ENCODE data around the gene TDRD7. TPM values are rescaled to one million over a fixed set of nuclear protein-coding genes. Genes with fewer than 3 reads are reported as not detected.
"Not testable (repeated sequence)": the region's sequence is repeated elsewhere in the genome, so short reads cannot be mapped to it uniquely, and the experiment has no call there.

TDRD7 gene
- total and polyA plus RNA-seq, 9 of the 15 experiments (the other 6 are each of a cell fraction or from before 2014, with no cell fraction given) = 2.2 to 7.7 (median 5.2) TPM

GRCh38 chr9:97491216-97491999, 79.5 kb downstream of the TDRD7 start:
- POLR2A ChIA-PET = interaction anchor here (0.6 to 1.4 kb wide), 2 partner anchors 10 to 670 kb away, joined by 4 to 8 read pairs; partner anchors contain the start of gene TMOD1
- no peak for ATAC-seq
- intact Hi-C loops (cut with micrococcal nuclease) (no loop called here), in situ Hi-C loops (cut with MboI) (no loop called here)
- FAIRE-seq = no peak
- no peak for DNase-seq (ENCODE audit: extremely low read depth in 1 of 4, low spot score in 3 of 4)
- Histone ChIP-seq H3K27me3 (ENCODE audit: control insufficient read depth in 2 of 2, insufficient read depth in 2 of 2, low read length in 2 of 2) (no peaks in the 10 kb centered on the region), H3K4me3 (no peak overlapping the region), H3K79me2 (ENCODE audit: control insufficient read depth, insufficient read depth, low read length) (no peaks in the 10 kb centered on the region), H3K4me1 (replicated peaks in 1 of 2; ENCODE audit: control insufficient read depth in 2 of 2, insufficient read depth in 2 of 2, low read length in 2 of 2) (no peaks in the 10 kb centered on the region), H3K36me3 (ENCODE audit: control insufficient read depth, insufficient read depth, low read length) (no peaks in the 10 kb centered on the region), H4K20me1 (replicated peaks; ENCODE audit: control insufficient read depth, insufficient read depth, low read length) (no peaks in the 10 kb centered on the region), H3K9me1 (ENCODE audit: control insufficient read depth, insufficient read depth, low read length) (no peaks in the 10 kb centered on the region), H3K9ac (ENCODE audit: insufficient read depth in 1 of 2, low read depth in 2 of 2, low read length in 2 of 2) (no peak overlapping the region), H3K4me2 (ENCODE audit: insufficient read depth, low read length) (no peak overlapping the region), H2AFZ (ENCODE audit: low read depth, low read length) (no peak overlapping the region), H3K9me3 (replicated peaks; ENCODE audit: control insufficient read depth, insufficient read depth, low read depth, low read length) (no peaks in the 10 kb centered on the region), H3K27ac (ENCODE audit: extremely low read depth, low read depth, low read length) (no peak overlapping the region)
- WGBS (ENCODE audit: insufficient coverage, low coverage, missing lambda C conversion rate) = 88% methylated on average over 1 of the region's 1 CpG
- CTCF ChIA-PET (ENCODE audit: low intra/inter-chr PET ratio) = no interaction called here
- TF ChIP-seq GTF3C2 (IDR thresholded peaks at IDR 0.05; ENCODE audit: borderline replicate concordance, extremely low read depth, insufficient read length) = no peak
- no TSS peak for BruUV-seq (replicated peaks)

- FAIRE-seq; H4K20me1 ChIP-seq (replicated peaks; ENCODE audit: control insufficient read depth, insufficient read depth, low read length); H3K27ac ChIP-seq (ENCODE audit: extremely low read depth, low read depth, low read length); H2AFZ ChIP-seq (ENCODE audit: low read depth, low read length); H3K9me1 ChIP-seq (ENCODE audit: control insufficient read depth, insufficient read depth, low read length); intact Hi-C loops (cut with micrococcal nuclease); CTCF ChIA-PET (ENCODE audit: low intra/inter-chr PET ratio); DNase-seq (ENCODE audit: extremely low read depth in 1 of 4, low spot score in 3 of 4); H3K4me2 ChIP-seq (ENCODE audit: insufficient read depth, low read length); in situ Hi-C loops (cut with MboI); POLR2A ChIA-PET; H3K9ac ChIP-seq (ENCODE audit: insufficient read depth in 1 of 2, low read depth in 2 of 2, low read length in 2 of 2); H3K36me3 ChIP-seq (ENCODE audit: control insufficient read depth, insufficient read depth, low read length); ATAC-seq; BruUV-seq (replicated peaks); H3K9me3 ChIP-seq (replicated peaks; ENCODE audit: control insufficient read depth, insufficient read depth, low read depth, low read length); H3K4me3 ChIP-seq; H3K27me3 ChIP-seq (ENCODE audit: control insufficient read depth in 2 of 2, insufficient read depth in 2 of 2, low read length in 2 of 2): not testable (repeated sequence)
- WGBS (ENCODE audit: insufficient coverage, low coverage, missing lambda C conversion rate) = 90% methylated on average over 2 of the region's 36 CpGs
- H3K4me1 ChIP-seq (replicated peaks in 1 of 2; ENCODE audit: control insufficient read depth in 2 of 2, insufficient read depth in 2 of 2, low read length in 2 of 2) = peaks cover 10 to 21% of the 10 kb centered on the region in 2 experiments
- peaks cover 12% of the 10 kb centered on the region for H3K79me2 ChIP-seq (ENCODE audit: control insufficient read depth, insufficient read depth, low read length)
Measured at GRCh38 chr9:97497558-97498375, 85.9 kb downstream of the TDRD7 start.

Data from K562 (cell line).